GM21825 (cell line): Measurements from ENCODE around the gene KIFBP.
"Not testable (repeated sequence)": the region's sequence is repeated elsewhere in the genome, so short reads cannot be mapped to it uniquely, and the experiment has no call there.

Source experiments
- ATAC-seq: cut with Tn5 transposase; IDR thresholded peaks from one replicate; pipeline ENCODE4 v1.9.1; 2021; ENCODE audit warnings: mild to moderate bottlenecking, moderate library complexity; ENCODE audit not compliant: unreplicated experiment

Gene KIFBP

DNA sequence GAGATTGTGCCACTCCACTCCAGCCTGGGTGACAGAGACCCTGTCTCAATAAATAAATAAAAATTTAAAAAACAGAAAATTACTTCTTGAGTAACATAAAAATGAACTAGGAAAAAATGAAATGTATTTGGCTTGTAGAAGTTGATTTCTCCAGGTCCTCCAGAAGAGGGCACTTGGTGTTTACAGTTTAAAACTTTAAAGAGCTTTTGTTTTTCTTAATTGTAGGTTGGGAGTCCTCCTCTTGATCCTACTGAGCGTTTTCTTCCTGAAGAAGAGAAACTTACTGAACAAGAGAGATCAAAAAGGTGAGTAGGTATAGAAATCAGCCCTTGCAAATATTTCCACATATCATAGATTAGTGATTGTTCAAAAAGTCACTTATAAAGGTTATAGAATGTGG lies 16.2 kb downstream of the KIFBP start:
- no peak for ATAC-seq

DNA sequence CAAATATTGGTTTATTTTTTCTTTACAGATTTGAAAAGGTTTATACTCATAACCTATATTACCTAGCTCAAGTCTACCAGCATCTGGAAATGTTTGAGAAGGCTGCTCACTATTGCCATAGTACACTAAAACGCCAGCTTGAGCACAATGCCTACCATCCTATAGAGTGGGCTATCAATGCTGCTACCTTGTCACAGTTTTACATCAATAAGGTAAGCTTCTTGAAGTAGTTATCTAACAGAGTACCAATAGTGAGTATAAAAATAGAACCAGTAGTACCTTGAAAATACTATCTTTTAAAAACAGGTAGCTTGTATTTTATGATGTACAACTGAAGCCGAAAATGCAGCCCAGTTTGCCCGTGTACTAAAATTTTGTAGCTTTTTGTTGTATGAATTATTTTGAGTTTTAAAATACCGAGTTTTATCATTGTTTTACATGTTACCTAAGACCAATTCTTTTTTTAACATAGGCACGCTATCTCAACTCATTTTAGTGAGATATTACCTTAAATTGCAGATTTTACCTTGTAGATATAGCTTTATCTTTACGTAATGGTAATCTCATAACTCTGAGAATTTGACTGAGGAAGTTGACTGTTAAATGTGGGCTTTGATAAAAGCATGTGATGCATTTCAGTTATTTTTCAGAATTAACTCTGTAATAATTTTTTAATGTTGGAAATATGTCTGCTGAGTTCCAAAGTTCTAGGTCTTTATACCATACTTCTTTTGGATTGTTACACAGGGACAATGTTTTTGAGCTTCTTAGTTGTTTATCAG lies 17.3 kb downstream of the KIFBP start:
- ATAC-seq: no peak

GRCh38 chr10:69007260-69007659 lies 18.7 kb downstream of the KIFBP start:
- no peak for ATAC-seq

GRCh38 chr10:69009360-69009759 lies 20.8 kb downstream of the KIFBP start:
- no peak for ATAC-seq

DNA sequence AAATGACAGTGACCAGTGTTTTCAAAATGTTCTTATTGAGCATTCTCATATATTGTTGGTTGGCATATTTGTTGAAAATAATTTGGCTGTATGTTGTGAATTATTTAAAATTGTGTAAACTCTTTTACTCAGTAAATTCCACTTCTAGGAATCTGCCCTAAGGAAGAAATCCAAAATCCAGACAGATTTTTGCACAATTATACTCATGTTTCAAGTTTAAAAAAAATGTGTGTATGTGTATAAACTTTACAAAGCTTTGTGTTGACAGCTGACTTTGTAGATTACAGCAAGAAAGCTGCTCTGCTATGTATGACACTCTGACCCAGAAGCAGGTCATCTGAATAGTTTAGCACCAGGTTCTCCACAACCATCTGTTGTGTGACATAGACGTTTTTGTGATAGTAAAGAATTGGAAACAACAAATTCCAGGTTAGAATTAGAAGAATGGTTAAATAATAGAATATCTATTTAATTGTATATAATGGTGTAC lies 21.6 kb downstream of the KIFBP start:
- ATAC-seq: no peak

DNA sequence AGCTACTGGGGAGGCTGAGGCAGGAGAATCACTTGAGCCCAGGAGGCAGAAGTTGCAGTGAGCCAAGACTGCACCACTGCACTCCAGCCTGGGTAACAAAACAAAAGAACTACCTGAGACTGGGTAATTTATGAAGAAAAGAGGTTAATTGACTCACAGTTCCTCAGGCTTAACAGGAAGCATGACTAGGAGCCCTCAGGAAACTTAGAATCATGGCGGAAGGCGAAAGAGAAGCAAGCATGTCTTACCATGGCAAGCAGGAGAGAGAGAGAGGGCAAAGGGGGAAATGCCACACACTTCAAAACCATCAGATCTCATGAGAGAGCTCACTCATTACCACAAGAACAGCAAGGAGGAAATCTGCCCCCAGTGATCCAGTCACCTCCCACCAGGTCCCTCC lies 24.2 kb downstream of the KIFBP start:
- not testable (repeated sequence) for ATAC-seq

DNA sequence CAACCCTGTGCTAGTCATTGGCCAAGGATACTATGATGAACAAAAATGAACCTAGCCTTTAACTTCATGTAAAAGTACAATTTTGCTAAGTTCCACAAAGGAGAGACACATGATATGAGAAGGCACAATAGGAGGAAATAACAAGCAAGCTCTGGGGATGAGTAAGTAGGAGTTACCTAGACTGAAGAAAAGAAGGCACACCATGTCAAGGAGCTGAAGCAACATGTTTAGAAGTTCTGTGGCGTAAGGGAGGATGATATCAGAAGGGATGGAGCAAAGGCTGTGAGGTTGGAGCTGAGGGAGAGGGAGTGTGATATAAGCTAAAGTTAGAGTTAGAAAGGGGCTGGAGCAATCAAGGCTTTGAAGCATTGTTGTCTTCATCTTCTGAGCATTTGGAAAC lies 25.6 kb downstream of the KIFBP start:
- no peak for ATAC-seq

GRCh38 chr10:69018613-69019012 lies 30.0 kb downstream of the KIFBP start:
- ATAC-seq: no peak

- no peak for ATAC-seq
Measured at GRCh38 chr10:69022611-69023010, 34.0 kb downstream of the KIFBP start.

DNA sequence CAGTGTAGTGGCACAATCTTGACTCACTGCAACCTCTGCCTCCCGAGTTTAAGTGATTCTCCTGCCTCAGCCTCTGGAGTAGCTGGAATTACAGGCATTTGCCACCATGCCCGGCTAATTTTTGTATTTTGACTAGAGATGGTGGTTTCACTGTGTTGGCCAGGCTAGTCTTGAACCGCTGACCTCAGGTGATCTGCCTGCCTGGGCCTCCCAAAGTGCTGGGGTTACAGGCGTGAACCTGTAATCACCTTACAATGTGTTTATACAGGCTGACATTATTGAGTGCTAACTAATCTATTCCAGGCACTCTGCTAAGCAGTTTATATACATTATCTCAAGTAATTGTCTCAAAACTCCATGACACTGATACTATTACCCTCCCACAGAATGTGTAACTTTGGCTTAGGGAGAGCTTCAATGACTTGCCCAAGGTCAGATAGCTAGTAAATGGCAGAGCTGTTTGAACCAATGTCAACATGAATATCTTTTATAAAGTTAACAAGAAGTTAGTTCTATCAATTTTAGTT lies 36.8 kb downstream of the KIFBP start:
- ATAC-seq: no peak

GRCh38 chr10:69033256-69033655 lies 44.7 kb downstream of the KIFBP start:
- ATAC-seq: no peak

DNA sequence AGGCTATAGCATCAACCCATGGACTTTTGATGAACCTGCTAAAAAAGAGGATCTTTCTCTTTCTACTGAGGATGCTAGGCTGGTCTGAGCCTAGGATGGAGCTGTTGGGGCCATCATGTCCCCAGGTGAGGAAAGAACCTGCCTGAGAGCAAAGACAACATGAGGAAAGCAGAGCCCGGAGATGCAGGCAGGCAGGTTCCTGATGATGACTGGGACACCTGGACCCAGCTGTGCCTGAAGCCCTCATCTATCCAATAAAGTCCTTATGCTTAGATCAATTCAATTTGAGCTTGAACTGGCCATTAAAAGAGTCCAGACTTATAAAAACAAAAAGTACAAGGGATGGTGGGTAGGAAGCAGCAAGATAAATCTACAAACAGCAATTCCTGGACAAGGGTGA lies 48.9 kb downstream of the KIFBP start:
- ATAC-seq: no peak

DNA sequence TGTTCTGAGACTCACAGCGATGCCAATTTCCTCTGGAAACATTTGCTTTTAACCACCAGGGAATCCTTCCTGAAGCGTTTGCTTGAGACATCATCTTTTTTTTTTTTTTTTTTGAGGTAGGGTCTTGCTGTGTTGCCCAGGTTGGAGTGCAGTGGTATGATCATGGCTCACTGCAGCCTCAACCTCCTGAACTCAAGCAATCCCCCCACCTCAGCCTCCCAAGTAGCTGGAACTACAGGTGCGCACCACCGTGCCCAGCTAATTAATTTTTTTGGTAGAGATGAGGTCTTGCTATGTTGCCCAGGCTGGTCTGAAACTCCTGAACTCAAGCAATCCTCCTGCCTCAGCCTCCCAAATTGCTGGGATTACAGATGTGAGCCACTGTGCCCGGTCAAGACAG lies 52.3 kb downstream of the KIFBP start:
- ATAC-seq: not testable (repeated sequence)

DNA sequence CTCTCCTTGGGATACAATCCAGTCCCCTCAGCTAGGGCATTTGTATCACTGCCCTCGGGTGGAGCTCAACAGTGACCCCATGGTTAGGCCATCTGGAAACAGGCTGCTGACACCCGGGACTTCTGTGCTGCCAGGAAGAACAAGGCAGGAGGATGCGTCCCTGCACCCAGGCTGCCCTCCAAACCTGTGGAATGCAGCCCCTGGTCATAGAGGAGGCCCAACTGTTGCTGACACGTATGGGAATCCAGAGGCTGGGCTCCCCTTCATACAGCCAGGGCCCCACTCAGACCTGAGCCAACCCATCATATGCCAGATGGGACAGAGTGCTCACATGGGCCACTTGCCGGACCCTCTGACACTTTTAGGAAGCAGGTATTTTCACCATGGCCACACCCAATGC lies 53.8 kb downstream of the KIFBP start:
- no peak for ATAC-seq

DNA sequence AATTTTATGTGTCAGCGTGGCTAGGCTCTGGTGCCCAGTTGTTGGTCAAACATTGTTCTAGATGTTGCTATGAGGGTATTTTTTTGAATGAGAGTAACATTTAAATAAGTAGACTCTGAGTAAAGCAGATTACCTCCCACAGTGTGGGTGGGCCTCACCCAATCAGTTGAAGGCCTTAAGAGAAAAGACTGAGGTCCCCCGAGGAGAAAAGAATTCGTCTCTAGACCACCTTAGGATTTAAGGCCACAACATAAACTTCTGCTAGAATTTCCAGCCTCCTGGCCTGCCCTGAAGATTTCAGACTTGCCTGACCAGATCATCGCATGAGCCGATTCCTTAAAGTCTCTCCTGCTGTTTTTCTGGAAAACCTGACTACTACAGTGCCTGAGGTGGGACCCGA lies 54.2 kb downstream of the KIFBP start:
- no peak for ATAC-seq

DNA sequence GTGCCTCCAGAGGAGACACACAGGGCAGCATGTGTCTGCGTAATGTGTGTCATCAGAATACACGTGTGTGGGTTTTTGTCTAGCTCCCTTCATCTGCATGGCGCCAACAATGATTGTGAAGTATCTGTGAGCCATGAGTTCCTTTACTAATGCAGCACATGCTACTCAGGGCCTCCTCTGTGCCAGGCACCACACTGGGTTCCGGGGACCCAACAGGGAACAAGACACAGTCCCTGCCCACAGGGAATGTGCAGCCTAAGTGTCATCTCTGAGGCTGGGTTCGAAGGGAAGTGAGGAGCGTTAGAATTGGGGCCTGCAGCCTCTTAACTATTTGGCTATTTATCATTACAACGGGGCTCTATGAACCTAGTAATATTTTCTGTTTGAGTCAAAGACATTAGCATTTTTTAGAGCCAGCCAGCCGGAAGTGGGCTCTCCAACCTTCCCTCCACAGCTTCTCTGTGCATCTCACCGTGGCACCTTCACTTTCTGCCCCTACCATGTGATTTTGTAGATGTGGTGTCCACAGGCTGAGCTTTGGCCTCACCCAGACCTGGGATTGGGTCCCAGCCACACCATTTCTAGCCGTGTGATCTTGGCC lies 55.4 kb downstream of the KIFBP start:
- peak; percentile 50 for ATAC-seq

DNA sequence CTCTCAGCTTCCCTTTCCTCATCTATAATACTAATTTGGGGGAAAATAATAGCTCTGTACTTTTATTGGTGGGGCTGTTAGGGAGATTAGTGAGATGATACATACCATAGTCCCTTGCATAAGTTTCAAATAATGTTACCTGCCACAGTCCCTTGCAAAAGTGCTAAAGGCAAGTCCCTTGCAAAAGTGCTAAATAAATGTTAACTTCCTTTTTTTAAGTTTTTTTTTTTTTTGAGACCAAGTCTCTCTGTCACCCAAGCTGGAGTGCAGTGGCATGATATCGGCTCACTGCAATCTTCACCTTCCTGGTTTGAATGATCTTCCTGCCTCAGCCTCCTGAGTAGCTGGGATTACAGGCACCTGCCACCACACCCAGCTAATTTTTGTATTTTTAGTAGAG lies 55.9 kb downstream of the KIFBP start:
- peak; percentile 18 for ATAC-seq

DNA sequence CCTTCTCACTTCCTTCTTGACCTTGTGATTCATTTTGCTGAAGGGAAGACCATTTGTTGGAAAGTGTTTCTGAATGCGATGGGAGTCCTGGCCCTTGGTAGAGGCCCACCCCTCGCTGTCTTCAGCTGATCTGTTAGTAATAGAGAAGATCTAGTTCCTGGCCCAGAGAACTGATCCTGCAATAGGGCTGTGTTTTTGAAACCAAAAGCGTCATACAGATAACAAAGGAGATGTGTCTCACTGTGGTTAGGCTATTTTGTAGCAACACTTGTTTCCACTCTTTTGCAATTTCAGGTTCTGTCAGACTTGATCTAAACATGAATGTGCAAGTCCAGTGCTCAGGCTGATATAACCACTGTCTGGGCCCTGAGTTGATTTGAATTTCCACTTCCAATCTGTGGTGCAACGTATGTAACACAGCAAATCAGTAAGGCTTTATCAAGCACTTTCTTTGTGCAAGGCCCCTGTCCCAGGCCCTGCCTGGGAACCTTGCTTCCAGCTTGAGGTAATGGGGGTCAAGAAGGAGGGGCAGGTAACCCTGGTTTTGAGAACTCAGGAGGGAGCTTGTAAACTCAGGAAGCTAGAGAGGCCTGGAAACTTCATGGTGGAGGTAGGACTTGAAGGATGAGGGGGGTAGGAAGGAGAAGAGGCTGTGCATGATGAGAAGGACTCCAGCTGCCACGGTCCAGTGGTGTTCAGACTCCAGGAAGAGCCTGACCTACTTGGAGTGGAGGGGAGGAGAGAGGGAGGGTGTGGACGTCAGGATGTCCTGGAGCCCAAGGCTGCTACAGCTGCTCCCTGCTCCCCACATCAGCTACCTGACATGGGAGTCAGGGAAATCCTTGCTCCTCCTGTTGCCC lies 57.1 kb downstream of the KIFBP start:
- ATAC-seq: peak; percentile 59

DNA sequence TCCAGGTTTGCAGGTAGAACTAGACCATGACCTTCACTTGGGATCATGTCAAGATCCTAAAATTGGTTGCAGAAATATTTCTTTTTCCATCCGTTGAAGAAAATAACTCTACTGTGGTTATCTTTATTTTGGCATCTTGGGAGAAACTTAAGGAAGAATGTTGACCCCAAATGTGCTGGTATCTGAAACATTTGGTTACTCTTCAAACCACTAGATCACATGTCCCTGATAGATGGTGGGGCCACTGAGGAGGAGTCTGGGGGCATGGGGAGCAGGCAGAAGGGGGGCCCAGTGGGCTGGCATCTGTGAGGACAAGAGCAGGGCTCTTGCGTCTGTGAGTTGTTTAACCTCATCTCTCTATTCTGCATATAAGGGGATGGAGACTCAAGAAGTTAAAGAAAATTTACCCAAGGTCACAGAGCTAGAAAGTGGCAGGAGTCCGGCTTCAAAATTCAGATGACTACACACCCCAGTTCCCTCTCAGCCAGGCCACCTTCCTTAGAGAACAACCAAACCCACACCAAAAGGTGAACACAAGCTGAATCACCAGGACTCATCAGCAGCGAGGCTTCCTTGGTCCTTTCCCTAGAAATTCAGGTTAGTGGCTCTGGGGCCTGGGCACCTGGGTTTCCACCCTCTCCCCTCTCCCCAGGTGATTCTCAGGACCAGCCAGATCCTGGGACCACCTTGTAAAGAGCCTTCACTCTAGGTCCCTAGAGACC lies 58.7 kb downstream of the KIFBP start:
- ATAC-seq: no peak

- ATAC-seq: no peak
Measured at GRCh38 chr10:69048103-69048502, 59.5 kb downstream of the KIFBP start.

- ATAC-seq: no peak
Measured at GRCh38 chr10:69049566-69049961, 61.0 kb downstream of the KIFBP start.
